GM10248 (cell line): ENCODE data around the gene AHDC1.

Experiments used
- CTCF ChIA-PET: fragments of 300-600 bp; sonication (Branson Sonifier 250); formaldehyde crosslinking; extraction: SDS; loops from one replicate; lab custom pipeline; 2021; ENCODE audit warnings: antibody characterized with exemption; lab: Yijun Ruan, JAX
- POLR2A ChIA-PET: fragments of 350-650 bp; sonication (Branson Sonifier 250); formaldehyde crosslinking; extraction: SDS; loops from one replicate; lab custom pipeline; 2020; ENCODE audit warnings: antibody characterized with exemption; lab: Yijun Ruan, JAX
- DNase-seq: peaks from one replicate; pipeline ENCODE4 v3.0.0; 2012; ENCODE audit errors: extremely low spot score
- TF ChIP-seq, protein P1 (sequence below): IDR thresholded peaks from 2 replicates; pipeline ENCODE4 v1.5.1; 2012; ENCODE audit warnings: mild to moderate bottlenecking, low read depth; ENCODE audit errors: extremely low read depth, missing control alignments, control extremely low read depth

Gene AHDC1

DNA sequence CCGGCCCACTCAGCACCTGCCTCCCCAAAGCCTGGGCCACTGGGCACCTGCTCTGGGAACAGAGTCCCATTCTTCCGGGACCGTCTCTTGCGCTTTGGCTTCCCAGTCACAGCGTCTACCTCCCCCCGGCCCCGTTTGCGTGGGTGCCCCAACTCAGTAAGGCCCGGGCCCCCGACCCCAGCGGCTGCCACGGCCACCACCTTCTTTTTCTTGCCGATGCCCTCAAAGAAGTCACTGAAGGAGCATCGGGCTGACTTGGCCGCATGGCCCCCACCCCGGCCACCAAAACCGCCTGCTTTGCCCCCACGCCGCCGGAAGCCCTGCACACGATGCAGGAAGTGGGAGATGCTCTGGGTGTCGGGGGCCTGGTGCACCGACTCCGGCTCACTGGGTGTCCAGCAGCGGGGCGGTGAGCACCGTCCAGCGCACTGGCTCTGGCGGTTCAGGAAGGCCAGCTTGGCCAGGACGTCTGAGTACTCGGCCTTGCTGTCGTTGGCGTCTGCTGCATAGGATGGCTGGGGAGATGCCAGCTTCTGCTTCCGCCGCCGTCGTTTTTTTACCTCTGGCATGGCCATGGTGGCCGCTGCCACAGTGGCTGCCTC is 54.0 kb downstream of the AHDC1 start:
- TF ChIP-seq, protein P1, sequence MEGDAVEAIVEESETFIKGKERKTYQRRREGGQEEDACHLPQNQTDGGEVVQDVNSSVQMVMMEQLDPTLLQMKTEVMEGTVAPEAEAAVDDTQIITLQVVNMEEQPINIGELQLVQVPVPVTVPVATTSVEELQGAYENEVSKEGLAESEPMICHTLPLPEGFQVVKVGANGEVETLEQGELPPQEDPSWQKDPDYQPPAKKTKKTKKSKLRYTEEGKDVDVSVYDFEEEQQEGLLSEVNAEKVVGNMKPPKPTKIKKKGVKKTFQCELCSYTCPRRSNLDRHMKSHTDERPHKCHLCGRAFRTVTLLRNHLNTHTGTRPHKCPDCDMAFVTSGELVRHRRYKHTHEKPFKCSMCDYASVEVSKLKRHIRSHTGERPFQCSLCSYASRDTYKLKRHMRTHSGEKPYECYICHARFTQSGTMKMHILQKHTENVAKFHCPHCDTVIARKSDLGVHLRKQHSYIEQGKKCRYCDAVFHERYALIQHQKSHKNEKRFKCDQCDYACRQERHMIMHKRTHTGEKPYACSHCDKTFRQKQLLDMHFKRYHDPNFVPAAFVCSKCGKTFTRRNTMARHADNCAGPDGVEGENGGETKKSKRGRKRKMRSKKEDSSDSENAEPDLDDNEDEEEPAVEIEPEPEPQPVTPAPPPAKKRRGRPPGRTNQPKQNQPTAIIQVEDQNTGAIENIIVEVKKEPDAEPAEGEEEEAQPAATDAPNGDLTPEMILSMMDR, result no peak
- CTCF ChIA-PET, result interaction anchor here (0.9 to 10.5 kb wide), 5 partner anchors 7 to 193 kb away, joined by 3 to 83 read pairs (median 3); no protein-coding TSS in a partner anchor
- POLR2A ChIA-PET, result no interaction called here
- no peak for DNase-seq

DNA sequence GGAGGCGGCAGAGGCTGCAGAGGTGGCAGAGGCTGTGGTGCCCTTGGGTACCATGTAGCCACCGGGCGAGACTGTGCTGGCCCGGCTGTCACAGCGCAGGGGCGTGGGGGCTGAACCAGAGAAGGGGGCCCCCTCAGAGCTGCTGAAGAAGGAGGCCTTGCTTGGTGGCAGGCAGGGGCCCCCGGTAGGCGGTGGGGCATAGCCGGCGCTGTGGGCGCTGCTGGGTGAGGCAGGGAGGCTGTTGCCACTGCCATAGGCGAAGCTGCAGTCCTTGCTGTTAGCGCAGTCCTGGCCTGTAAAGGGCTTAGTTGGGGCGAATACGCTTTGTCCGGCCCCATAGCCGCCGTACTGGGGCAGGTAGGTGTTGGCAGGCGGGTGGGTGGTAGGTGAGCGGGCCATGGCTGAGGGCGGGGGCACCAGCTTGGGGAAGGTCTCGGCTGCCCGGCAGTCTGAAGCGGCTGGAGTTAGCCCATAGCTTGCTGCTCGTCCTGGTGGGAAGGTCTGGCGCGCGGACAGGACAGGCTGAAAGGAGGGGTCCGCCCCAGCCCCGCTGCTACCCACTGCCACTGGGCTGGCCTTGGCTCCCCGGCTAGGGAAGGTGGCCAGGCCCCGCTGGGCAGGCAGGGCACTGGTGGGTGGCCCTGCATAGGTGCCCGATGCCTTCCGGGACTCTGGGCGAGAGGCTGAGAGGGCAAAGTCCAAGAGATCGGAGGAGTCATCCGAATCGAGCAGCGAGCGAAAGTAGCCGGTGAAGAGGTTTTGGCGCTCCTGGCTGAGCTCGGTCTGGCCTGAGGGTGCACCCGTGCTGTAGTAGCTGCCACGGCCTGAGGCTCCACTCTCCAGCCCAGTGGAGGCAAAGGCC is 54.9 kb downstream of the AHDC1 start:
- TF ChIP-seq, protein P1, result no peak
- CTCF ChIA-PET, result interaction anchor here (0.9 to 10.5 kb wide), 5 partner anchors 8 to 192 kb away, joined by 3 to 83 read pairs (median 3); no protein-coding TSS in a partner anchor

DNA sequence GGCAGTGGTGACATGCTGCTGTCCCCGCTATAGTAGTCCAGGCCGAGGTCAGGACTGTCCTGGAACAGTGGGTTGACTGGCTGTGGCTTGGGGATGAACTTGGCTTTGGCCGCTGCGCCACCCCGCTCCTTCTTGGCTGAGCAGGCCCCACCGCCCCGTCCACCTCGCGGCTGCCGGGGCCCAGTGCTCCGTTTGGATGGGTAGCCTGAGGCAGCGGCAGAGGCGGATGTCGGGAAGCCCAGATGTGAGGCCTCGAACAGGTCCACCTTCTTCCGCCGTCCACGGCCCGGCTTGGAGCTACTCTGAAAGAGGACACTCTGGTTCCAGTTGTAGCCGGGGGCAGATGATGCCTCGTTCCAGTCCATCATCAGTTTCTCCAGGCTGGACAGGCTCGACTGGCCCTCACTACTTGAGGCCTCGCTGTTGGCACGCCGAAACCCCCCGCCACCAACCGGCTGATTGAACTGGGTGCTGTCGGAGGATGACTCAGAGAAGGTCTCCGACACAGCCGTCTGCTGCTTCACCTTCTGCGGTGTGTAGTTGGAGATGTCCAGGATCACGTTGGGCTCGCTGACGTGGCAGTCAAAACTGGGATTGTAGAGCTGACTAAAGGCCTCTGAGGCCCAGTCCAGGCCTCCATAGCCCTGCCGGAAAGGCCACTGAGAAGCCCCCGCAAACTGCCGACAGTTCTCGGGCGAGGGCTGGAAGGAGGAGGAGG is 55.6 kb downstream of the AHDC1 start:
- TF ChIP-seq, protein P1, result no peak
- ChIA-PET CTCF (interaction anchor here (0.9 to 10.5 kb wide), 3 partner anchors 9 to 20 kb away, joined by 3 to 83 read pairs (median 3); no protein-coding TSS in a partner anchor), POLR2A (no interaction called here)
- DNase-seq, result no peak

More for the DNA sequence above, 54.9 kb downstream of the AHDC1 start:
- POLR2A ChIA-PET, result no interaction called here
- no peak for DNase-seq

DNA sequence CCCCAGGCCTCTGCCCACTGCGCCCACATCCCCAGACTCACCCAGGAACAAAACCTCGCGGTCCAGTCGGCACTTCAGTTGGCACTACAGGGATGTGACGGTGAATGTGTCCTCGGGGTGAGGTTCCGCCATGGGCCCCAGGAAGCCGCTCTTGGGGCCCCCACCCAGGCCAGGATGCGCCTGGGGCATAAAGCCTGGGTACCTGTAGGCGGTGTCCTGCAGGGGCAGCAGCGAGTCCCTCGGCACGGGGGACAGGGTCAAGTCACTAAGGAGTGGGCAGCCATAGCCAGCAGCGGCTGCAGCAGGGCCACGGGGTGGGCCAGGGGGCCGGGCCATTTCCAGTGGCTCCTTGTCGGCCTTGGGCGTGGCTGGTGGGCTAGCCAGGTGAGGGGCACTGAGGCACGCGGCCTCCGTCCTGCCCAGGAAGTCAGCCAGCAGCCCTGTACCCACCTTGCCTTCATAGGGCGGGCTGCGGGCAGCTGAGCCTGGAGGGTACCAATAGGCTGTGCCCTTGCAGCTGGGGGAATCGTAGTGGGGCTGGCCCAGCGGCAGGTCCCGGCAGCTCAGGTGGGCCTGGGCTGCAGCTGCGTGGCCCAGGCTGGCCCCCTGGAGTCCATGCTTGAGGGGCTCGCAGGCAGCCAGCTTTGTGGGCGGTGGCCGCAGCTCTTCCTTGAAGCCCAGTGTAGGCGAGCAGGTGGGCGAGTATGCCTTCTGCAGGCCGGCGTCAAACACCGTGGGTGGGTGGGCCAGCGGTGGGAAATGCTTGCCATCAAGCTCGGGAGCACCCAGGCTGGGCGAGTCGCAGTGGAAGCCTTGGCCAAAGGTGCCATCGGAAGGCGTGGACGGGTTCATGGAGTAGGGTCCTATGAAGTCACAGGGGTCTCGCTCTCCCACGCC is 56.5 kb downstream of the AHDC1 start:
- POLR2A ChIA-PET, result no interaction called here
- DNase-seq, result no peak
- TF ChIP-seq, protein P1, result no peak
- CTCF ChIA-PET, result interaction anchor here (0.9 to 10.5 kb wide), 3 partner anchors 10 to 23 kb away, joined by 3 to 83 read pairs (median 3); no protein-coding TSS in a partner anchor

DNA sequence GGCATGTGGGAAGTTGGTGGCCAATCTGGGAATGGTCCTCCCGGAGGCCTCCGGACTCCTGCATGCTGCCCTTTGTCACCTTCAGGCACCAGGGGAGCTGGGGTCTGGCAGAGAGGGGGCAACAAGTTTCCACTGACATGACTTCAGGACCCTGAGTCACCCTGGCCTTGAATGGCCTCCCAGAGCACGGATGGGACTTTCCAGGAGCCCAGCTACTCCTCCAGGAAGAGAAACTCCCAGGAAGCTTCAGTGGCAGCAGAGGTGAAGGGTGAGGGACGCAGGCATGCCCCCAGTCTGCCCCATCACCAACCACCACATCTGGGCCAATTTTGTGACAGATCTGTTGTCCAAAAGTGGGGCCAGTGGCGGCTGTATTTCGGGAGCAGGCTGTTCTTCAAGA is 58.1 kb downstream of the AHDC1 start:
- TF ChIP-seq, protein P1, result no peak
- CTCF ChIA-PET, result interaction anchor here (1.0 to 10.5 kb wide), 3 partner anchors 11 to 151 kb away, joined by 4 to 83 read pairs (median 4); no protein-coding TSS in a partner anchor
- DNase-seq, result no peak
- POLR2A ChIA-PET, result no interaction called here
